Stimulated activated CD8-positive, alpha-beta memory T cell treated with anti-CD3 and anti-CD28 coated beads, Interleukin-12 subunit alpha, Interleukin-12 subunit beta, amount 100 ng/mL, for 4 hours (primary cell): Measurements from ENCODE around the gene CTAGE9.

ENCODE experiments used
- DNase-seq: peaks from one replicate; pipeline ENCODE4 v3.0.0-alpha.2; 2020; ENCODE audit warnings: low read depth

CTAGE9 gene

GRCh38 chr6:131673184-131673583, 37.6 kb downstream of the CTAGE9 start:
- DNase-seq = no peak

- no peak for DNase-seq
These were observed 40.9 kb downstream of the CTAGE9 start for GRCh38 chr6:131669891-131670290.

- DNase-seq = no peak
These were observed 47.1 kb downstream of the CTAGE9 start for GRCh38 chr6:131663578-131664165.

DNA sequence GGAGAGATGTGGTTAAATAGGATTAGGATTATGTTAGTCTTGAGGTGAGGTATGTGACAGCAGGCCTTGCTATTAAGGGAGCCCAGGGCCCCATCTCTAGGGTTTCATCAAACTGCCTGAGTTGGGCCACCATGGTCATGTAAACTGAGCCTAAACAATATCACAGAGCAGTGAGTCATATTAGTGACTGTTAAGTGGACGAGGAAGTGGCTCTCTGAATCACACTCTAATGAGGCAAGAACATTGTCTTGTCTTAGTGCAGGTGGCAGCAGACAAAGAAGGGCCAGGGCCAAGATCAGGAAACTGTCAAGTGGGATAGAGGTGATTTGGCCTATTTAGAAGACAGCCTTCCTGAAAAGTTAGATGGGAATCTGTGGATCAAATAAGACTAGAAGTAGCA, 50.6 kb downstream of the CTAGE9 start:
- no peak for DNase-seq
